CD4-positive, alpha-beta T cell treated with Interleukin-21 for 1 hour (primary cell): Measurements from ENCODE around the gene SPATC1L.
"Not testable (repeated sequence)": the region's sequence is repeated elsewhere in the genome, so short reads cannot be mapped to it uniquely, and the experiment has no call there.

Experiments
- DNase-seq: peaks from one replicate; pipeline ENCODE4 v3.0.0-alpha.2; 2020

The SPATC1L gene

DNA sequence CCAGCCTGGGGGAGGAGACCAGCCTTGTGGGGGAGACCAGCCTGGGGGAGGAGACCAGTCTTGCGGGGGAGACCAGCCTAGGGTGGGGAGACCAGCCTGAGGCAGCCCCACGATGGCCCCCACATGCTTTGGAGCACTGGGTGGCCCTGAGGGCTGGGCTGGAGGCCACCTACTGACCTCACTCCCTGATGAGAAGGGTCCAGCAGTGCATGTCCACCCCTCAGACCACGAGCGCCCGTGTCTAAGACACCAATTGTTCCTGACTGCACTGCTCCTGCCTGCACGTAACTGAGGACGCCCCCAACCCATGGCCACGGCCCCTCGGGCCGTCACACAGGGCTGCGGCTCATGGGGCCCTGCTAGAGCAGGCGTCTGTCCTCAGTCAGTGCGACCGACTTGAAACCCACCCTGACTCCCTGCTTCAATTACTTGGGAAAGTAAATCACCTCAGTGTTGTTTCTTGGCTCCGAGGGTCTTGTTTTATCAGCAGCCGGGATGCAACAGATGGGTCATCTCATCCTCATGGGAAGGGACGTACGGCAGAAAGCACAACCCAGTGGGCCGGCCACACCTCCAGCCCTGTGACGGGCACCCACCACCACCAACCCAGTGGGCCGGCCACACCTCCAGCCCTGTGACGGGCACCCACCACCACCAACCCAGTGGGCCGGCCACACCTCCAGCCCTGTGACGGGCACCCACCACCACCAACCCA lies at the start of gene SPATC1L:
TSS of gene SPATC1L (minus strand) at position 550 of the 715 bp plus-strand sequence. CDS start 1,643 bp downstream, outside the sequence.
- DNase-seq: peak; percentile 46

DNA sequence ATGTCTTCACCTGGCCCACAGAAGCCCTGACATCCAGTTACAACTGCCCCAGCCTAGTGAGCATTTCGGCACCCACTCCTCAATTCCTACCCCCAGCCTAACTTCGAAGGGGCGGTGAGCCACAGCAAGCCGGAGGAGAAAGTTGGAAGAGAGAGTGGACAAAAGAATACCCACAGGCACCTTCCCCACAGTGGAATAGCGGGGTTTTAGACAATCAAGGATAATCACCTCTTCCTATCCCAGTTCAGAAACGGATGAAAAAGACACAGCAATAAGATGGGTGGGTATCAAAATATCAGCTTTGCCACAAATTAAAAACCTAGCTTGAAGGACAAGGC lies 45.6 kb upstream of the SPATC1L start:
- no peak for DNase-seq

DNA sequence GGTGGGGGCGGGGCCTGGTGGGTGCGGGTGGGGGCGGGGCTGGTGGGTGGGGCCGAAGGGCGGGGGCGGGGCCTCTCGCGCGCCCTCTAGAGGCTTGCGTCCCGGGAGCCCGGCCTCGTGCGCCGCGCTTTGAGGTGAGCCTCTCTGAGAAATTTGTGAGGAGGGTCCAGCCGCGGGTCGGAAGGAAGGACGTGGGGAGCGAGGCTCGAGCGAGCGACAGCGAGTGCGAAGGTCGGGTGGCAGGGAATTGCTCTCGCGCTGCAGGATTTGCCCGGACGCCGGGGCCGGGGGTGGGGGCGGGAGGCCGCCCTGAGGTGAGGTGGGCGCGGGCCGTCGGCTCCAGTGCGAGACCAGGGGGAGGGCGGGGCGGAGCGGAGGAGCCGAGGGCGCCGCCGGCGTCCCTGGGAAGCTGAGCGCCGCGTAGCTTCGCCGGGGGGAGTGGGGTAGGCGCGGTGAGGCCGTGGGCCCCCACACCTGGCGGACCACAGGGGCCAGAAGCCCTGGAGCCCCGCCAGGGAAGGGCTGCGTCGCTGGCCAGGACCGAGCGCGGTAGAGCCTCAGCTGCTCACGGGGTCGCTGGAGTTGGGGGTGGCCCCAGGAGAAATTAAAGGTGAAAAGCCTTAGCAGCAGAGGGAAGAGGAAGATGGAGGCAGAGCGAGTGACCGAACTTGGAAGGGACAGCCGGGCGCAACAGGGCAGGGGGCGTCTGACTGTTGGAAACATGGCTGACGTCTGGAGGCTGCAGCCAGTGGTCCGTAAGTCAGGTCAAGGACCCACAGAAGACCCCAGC lies 45.1 kb upstream of the SPATC1L start:
- DNase-seq: no peak

DNA sequence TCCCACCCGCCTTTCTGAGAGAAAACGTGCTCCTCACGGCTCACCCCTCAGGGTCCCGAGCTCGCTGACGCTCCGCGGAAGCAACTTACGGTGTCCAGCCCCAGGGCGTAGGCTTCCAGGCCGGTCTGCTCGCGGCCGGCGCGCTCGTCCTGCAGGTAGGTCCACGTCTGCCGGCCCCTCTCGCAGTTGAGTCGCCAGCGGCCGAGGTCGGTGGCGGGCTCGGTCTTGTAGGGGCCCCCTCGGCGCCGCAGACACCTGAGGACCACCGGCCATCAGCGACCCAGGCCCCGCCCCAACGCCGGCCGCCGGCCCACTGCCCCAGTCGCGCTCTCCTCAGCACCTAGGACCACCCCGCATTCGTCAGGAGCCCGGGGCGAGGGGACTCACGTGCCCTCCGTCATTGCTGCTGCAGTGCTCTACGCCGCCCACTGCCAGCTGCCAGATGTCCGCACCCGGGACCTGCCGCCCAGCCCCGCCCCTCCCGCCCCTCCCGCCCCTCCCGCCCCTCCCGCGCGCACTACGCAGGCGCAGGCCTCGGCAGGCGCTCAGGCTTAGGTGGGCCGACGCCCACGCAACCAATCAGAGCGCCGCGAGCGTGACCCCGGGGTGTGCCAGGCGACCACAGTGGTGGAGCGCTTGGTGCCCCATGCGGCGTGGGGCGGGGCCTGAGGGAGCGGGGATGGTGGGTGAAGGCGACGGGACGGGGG lies 44.2 kb upstream of the SPATC1L start, which contains the start of gene LSS:
TSS of gene LSS (minus strand) at position 430 of the 707 bp plus-strand sequence. CDS start at position 401, 29 bp downstream.
- DNase-seq: peak; percentile 98

DNA sequence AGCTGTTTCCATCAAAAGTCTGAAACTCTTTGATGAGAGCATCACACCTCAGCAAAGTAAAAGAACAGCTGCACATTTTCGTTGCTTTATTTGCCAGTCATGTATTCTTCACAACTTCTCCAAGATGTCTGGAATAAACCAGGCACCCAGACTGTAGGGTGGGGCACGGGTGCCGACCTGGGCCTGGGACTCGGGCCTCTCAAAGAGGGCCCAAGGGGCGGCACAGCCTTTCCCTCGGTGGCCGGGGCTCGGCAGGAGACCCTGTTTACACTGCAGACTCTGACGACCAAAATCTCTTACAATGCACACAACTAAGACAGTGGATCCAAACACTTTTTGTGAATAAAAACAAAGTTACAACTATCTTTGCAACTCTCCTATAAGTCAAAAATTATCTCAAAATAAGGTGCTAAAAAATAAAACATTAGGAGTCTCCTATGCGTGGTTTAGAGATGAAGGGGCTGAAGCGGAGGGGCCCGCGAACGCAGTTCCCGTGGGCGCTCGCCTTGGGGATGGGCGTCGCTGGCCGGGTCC lies 43.6 kb upstream of the SPATC1L start:
- no peak for DNase-seq

DNA sequence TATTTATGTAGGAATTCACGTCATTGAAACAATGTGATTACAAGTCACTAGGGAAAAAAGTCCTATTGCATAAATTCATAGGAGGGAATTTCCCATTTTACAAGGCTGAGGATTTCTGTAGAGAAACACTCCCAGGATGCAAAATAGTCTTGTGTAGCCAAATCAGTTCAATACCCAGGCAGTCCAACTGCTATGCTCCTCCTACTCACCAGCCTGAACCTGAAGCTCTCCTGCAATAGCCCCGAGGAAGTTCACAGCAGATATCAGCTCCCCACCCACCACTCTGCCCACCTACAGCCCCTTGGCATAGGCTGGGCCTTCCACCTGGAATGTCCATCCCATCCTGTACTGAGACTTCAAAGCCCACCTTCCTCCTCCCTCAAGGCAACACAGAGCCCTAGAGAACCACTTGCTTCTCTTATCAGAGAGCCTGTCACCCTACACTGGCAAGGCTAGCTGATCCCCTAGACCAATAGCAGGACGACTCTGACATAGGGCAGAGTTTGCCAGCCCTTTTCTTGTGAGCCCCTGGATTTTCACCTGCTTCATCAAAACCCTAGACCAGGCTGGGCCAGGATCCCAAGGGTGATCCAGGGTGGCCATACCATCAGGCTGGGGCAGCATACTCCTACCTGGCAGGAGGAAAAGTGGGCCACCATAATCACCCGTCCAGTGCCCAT lies 42.8 kb upstream of the SPATC1L start:
- DNase-seq: no peak

DNA sequence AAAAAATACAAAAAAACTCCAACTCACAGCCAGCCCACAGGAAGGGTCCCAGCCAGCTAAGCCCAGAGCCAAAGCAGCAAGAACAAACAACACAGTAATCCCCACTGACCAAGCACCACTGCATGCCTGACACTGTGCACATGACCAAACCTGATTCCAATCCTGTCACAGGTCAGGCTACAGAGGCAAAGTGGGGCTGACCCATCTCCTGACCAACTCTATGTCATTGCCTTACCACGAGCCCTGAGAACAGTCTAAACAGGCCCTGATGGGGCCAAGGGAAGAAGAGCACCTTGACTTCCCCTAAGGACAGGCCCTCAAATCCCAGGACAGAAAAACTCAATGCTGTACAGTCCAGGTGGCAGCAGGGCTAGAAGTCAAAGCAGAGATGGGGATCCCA lies 41.9 kb upstream of the SPATC1L start:
- no peak for DNase-seq

DNA sequence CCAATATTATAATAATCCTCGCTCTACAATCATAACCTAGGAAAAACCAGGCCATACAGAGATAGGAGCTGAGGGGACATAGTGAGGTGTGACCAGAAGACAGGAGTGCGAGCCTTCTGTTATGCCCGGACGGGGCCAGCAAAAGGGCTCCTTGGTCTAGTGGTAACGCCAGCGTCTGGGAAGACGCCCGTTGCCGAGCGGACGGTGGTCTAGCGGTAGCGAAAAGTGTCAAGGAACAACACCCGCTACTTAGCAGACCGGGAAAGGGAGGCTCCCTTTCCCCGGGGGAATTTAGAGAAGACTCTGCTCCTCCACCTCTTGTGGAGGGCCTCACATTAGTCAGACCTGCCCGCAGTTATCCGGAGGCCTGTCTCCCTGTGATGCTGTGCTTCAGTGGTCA lies 39.4 kb upstream of the SPATC1L start:
- not testable (repeated sequence) for DNase-seq

DNA sequence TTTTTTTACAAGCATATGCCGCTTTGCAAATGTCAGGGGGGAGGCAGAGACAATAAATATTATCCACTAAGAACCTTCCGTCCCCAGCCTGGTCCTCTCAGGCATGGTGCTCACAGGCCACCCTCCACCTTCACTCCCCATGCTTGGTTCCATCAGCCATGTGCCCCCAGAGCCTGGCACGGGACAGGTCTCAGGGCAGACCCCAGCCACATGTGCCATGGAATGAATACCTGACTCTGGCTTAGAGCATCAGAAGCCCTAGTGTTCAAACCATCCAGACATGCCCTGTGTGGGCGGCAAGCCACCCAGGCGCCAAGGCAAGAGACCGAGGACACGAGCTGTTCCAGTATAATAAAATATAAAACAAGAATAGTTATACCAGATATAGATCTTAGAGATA lies 39.0 kb upstream of the SPATC1L start:
- DNase-seq: no peak

DNA sequence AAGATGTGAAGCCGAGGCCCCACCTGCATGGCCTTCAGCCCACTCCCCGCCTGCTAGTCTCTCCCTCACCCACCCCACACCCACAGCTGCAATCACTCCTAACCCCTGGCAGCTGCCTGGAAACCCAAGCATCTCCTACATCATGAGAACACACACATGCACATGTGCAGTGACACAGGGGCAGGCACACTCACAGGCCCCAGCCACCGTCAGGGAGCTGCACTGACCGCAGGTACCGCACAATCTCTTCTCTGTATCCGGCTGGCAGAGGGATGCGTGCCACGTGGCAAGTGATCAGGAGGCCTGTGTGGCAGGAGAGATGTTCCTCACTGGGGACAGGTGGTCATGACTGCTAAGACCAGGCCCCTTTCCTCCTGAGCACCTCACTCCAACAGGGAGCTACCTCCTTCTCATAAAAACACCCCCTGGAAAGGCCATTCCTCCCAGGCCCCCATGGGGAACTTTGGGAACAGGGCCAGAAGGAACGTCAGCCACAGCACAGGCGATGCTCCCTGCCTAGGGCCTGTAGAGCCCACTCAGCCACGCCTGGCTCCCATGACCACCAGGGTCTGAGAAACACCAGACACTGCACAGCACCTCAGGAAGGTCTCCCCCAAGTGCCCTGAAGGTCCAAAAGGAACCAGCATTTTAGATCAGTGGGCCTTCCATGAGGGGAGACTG lies 38.3 kb upstream of the SPATC1L start:
- DNase-seq: no peak

DNA sequence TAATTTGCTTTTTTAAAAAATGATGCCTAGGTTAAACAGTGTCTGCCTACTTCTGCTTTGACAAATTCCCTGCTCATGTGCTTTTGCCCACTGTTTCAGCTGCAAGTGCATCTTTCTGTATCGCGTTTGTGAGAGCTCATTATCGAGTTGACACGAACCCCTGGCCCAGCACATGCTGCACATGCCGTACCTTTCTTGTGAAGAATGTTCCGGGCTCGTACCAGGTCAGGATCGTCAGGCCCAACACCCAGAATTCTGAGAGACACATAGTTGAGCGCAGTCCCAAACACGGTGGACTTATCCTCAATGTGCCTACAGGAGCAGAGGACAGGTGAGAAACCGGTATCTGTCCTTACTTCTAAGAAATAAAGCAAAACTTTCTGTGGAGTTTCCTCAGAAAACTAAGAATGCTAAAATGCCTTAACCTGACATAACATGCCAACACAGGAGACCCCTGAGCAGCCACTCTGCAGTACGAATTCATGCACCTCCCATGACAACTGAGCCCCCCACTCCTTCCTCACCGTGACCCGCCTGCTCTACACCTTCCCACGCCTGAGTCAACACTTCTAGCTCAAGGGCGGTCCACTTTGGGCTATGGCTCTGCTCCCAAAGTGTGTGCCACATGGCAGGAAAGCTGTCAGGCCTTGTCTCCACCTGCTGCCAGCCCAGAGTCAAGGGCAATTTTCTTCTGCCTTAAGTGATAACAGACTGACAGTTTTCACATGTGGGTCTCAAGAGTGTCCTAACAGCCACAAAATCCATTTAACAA lies 37.6 kb upstream of the SPATC1L start:
- no peak for DNase-seq

DNA sequence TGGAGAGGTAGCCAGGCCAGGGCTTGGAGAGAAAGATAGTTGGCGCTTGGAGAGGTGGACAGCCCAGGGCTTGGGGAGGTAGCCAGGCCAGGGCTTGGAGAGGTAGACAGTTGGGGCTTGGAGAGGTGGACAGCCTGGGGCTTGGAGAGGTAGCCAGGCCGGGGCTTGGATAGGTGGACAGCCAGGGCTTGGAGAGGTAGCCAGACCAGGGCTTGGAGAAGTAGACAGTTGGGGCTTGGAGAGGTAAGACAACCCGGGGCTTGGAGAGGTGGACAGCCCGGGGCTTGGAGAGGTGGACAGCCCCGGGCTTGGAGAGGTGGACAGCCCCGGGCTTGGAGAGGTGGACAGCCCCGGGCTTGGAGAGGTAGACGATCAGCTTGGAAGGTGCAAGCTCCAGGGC lies 36.6 kb upstream of the SPATC1L start:
- no peak for DNase-seq

DNA sequence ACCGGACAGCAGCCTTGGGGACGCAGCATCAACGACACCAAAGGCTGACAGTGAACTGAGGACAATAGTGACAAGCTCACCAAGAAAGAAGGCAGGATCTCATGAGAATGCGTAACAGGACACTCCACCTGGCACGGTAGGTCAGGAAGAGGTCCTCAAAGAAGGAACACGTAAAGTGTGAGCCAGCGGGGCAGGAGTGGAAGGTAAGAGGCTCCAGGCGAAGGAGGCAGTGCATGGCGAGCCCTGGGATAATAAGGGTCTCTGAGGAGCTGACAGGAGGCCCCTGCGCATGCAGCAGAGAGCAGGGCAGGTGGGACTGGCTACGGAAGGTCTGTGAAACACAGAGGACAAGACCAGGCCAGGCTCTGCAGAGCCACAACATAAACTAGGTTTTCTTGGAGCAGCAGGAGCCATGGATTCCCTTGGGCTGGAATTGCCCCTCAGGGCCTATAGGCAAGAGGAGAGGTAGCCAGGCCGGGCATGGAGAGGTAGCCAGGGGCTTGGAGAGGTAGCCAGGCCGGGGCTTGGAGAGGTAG lies 36.1 kb upstream of the SPATC1L start:
- DNase-seq: no peak

DNA sequence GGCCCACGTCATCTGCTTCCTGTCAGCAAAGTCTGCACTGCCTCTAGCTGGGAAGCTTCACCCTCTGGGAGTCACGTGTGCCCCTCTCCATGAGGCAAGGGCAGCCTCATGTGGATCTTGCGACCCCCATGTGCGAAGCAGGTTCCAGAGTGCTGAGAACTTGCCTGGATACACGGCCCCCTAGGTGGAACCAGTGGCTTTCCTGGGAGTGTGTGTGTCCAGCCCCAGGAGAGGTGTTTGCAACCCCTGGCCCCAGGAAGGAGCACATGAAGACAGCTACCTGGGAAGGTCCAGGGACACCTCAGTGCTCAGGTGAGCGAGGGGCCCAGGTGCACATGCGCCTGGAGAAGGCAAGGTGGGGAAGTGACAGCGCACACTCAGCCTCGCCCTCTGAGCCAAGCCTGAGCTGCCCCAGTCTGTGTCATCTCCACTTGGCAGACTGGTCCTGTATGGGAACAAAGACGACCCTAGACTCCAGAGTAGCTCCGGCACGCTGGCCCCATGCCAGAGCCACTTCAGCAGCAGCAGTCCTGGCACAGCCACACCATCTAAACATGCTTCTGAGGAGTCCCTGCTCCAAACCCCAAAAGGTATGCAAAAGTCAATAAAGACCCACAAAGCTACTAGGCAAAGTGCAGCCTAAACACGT lies 35.5 kb upstream of the SPATC1L start:
- no peak for DNase-seq

DNA sequence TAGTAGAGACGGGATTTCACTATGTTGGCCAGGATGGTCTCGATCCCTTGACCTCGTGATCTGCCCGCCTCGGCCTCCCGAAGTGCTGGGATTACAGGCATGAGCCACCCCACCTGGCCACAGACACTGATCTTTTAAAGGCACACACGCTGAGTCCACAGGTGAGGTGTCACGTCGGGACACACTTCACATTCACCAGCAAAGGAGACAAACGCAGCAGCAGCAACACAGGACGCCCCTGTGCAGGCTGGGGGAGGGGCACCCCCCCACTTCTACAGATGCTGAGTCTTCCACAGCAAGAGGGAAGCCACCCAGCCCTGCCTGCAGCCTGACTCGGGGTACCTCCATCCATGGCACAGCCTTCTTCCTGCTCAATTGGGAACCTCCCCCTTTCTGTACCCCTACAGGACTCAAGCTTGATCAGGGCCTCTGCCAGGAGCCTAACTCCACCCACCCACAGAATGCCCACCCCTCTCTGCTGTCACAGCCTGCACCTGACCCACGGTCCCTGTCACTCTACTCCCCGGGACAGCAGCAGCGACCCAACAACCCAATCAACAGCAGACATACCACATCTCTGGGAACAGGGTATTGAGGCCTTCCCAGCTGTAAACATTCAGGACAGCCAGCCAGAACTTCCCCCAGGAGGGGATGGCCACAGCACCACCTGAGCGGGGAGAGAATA lies 34.8 kb upstream of the SPATC1L start:
- DNase-seq: no peak

DNA sequence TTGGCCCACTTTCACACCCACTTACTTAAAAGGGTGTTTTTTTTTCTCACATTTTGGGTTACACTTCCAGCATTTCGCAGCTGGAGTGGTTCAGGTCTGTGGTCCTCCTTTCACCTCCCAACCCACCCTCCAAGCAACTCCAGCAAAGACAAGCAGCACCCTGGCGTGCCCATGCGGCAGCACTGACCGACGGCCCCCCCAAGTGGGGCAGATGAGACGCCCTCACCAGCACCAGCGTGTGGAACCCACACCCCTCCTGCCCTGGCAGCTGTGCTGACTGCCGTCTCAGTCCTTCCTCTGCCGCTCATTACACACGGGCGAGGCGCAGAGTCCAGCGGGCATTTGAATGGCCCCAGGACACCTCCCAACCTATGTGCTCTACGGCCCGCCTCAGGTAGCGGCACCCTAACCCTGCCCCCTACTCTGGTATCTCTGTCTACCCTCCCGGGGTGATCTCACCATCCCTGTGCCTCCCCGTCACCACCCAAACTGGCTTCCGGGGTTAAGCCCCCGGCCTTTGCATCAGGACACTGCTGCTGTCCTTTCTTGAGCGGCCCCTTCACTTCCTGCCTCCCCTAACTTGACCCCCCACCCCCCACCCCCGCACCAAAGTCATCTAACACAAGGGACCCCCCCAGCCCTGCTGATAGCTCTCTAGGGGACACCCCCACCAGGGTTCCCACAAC lies 33.4 kb upstream of the SPATC1L start:
- DNase-seq: no peak

DNA sequence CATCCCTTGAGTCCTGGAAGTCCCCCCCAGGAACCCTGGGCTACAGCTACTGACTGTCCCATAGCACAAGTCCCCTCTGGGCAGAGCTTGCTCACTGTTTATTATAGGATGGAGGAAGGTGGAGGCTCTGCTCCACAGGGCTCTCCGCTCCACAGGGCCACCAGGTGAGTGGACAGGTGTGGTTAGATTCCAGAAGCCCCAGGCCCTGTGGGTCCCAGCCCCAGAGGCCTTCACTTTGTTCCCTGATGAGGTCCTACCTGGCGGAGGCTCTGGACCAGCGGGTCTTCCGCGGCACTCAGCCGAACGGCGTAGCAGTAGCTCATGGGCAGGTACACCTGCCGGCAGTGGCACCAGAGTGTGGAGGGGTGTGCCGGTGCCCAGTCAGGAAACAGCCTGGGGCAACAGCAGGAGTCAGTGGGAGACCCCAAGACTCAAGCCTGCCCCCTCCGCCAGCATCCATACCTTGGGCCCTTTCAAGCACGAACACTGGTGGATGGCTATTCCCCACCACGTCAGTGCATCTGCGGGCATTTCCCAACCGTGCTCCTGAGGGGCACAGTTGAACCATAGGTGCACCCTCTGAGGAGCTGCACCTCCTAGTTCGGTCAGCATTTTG lies 32.0 kb upstream of the SPATC1L start:
- no peak for DNase-seq

DNA sequence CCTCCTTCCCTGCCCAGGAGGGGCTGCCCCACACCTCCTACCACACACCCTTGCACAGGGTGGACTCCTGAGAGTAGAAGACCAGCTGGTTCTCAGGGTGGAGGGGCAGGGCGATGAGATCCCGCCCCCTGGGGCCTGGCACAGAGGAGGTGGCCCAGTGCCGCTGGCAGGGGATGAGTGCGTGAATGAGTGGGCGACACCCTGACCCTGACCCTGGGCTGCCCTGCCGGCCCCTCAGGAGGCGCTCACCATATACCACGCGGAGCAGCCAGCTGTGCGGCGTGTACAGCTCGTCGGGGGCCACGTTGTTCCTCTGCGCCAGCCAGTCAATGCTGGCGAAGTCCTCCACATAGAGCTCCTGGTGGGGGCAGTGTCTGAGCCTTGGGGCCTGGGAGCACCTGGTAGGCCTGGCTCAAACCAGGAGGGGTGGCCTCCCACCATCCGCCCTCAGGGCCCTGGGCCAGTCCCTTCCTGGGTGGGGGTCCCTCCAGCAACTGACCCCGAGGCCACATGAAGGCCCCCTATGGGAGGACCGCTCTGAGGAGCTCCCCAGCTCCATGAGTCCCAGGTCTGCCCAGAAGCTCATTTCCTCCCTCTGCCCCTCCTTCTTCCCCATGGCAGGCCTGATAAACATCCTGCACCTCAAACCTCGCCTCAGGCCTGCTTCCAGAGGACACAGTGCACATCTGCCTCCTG lies 31.3 kb upstream of the SPATC1L start:
- no peak for DNase-seq
